ENCODE results near the gene NFX1.
"Not testable (repeated sequence)": the region's sequence is repeated elsewhere in the genome, so short reads cannot be mapped to it uniquely, and the experiment has no call there.

DNA sequence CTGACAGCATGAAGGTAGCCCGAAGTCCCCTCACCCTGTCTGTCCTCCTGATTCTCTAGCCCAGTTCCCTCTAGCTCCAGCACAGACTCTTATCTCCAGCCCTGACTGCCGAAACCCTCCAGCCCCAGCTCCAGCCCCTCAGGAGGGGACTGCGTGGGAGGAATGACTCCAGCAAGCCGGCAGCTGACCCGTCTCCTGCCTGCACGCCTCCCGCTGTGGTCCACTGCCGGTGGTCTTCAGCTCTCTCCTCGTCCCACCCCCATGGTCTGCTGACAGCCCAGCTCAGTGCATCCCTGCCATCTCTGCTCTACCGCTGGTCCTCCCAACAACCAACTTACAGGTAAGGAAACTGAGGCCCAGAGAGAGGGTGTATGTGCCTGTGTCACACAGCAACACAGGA is 111.5 kb downstream of the NFX1 start:
- TF ChIP-seq, protein P1, sequence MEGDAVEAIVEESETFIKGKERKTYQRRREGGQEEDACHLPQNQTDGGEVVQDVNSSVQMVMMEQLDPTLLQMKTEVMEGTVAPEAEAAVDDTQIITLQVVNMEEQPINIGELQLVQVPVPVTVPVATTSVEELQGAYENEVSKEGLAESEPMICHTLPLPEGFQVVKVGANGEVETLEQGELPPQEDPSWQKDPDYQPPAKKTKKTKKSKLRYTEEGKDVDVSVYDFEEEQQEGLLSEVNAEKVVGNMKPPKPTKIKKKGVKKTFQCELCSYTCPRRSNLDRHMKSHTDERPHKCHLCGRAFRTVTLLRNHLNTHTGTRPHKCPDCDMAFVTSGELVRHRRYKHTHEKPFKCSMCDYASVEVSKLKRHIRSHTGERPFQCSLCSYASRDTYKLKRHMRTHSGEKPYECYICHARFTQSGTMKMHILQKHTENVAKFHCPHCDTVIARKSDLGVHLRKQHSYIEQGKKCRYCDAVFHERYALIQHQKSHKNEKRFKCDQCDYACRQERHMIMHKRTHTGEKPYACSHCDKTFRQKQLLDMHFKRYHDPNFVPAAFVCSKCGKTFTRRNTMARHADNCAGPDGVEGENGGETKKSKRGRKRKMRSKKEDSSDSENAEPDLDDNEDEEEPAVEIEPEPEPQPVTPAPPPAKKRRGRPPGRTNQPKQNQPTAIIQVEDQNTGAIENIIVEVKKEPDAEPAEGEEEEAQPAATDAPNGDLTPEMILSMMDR (IDR thresholded peaks at IDR 0.05) = not testable (repeated sequence)
- TF ChIP-seq POLR2A (IDR thresholded peaks at IDR 0.05) = not testable (repeated sequence)
